Natural killer cell (primary cell): ENCODE results near the gene SORBS1. TPM values are rescaled to one million over a fixed set of nuclear protein-coding genes. Genes with fewer than 3 reads are reported as not detected.

Experiments
- ATAC-seq, 3 donors: fragments of 150-1000 bp in 2 of 3; fragments of 200-7000 bp in 1 of 3; cut with Tn5 transposase; 1 replicate in 1 of 3; 2 replicates in 2 of 3; pipeline ENCODE4 v1.10.0; 2021; ENCODE audit warnings: mild to moderate bottlenecking in 2 of 3, moderate library complexity in 2 of 3
- DNase-seq, 2 donors: peaks; one replicate each; pipeline versions ENCODE4 v3.0.0 to v3.0.0-alpha.2; 2013 to 2021; ENCODE audit warnings: mixed read lengths in 1 of 2
- H3K27ac ChIP-seq: one replicate; pipeline ENCODE4 v1.5.1; 2013; ENCODE audit warnings: mild to moderate bottlenecking, low read length
- H3K27me3 ChIP-seq: one replicate; pipeline ENCODE4 v1.6.1; 2013; ENCODE audit warnings: low read length; ENCODE audit not compliant: control insufficient read depth, insufficient read depth
- H3K36me3 ChIP-seq: one replicate; pipeline ENCODE4 v1.6.1; 2013; ENCODE audit warnings: low read length; ENCODE audit not compliant: control insufficient read depth, insufficient read depth
- H3K4me1 ChIP-seq: one replicate; pipeline ENCODE4 v1.6.1; 2013; ENCODE audit warnings: low read length; ENCODE audit not compliant: control insufficient read depth, insufficient read depth
- H3K4me3 ChIP-seq: one replicate; pipeline ENCODE4 v1.5.1; 2013; ENCODE audit warnings: low read length
- H3K9me3 ChIP-seq: one replicate; pipeline ENCODE4 v1.6.1; 2013; ENCODE audit warnings: low read length; ENCODE audit not compliant: control insufficient read depth, insufficient read depth
- H3K27ac Mint-ChIP-seq, 2 donors: one replicate each; pipeline ENCODE4 v1.8.0; 2022; ENCODE audit warnings: mild to moderate bottlenecking in 2 of 2, mixed read lengths in 2 of 2, moderate library complexity in 1 of 2
- H3K27me3 Mint-ChIP-seq, 2 donors: one replicate each; pipeline ENCODE4 v1.8.0; 2022; ENCODE audit warnings: low read depth in 2 of 2, mixed read lengths in 2 of 2
- H3K36me3 Mint-ChIP-seq: one replicate; pipeline ENCODE4 v1.8.0; 2022; ENCODE audit warnings: mixed read lengths
- H3K4me1 Mint-ChIP-seq, 2 donors: one replicate each; pipeline ENCODE4 v1.8.0; 2022; ENCODE audit warnings: mixed read lengths in 2 of 2
- H3K4me3 Mint-ChIP-seq: one replicate; pipeline ENCODE4 v1.8.0; 2022; ENCODE audit warnings: mild to moderate bottlenecking, moderate library complexity, mixed read lengths
- H3K9me3 Mint-ChIP-seq, 2 donors: one replicate each; pipeline ENCODE4 v1.8.0; 2022; ENCODE audit warnings: mixed read lengths in 2 of 2
- CTCF ChIP-seq: fragments of 200-600 bp; IDR thresholded peaks from one replicate; pipeline ENCODE4 v1.8.0; 2022; ENCODE audit warnings: antibody characterized with exemption
- WGBS: methylation state at CpG from one replicate; pipeline ENCODE4 v1.1.7; 2013; ENCODE audit warnings: missing lambda C conversion rate; ENCODE audit not compliant: insufficient coverage; 5-methylcytosine and 5-hydroxymethylcytosine counted together
- intact Hi-C: fragments of 100-400 bp; cut with micrococcal nuclease; formaldehyde crosslinking; loops from one replicate; pipeline ENCODE4 v1.14.2; 2022
- total RNA-seq, 4 donors: library from RNA; stranded (reverse); fragments of 120-200 nt in 1 of 4; gene quantifications; one replicate each; pipeline versions ENCODE4 v1.2.3 to v1.2.4, GENCODE V29; 2013 to 2022

The SORBS1 gene
- total RNA-seq, 3 donors from 2014 or later (not counting 1 experiment from before 2014, with no cell fraction given): 2.4 to 5.4 (median 2.8) TPM

GRCh38 chr10:95478185-95478584 lies 83.0 kb downstream of the SORBS1 start:
- TF ChIP-seq CTCF: no peak
- no peak for ATAC-seq
- intact Hi-C loops: no loop called here
- no peak for DNase-seq
- Mint-ChIP-seq H3K36me3 (no peaks in the 10 kb centered on the region), H3K27ac (no peak overlapping the region), H3K9me3 (no peaks in the 10 kb centered on the region), H3K27me3 (peaks cover 0 to 2% of the 10 kb centered on the region in 2 donors), H3K4me3 (no peak overlapping the region), H3K4me1 (no peaks in the 10 kb centered on the region)
- Histone ChIP-seq H3K27me3 (no peaks in the 10 kb centered on the region), H3K36me3 (no peaks in the 10 kb centered on the region), H3K27ac (no peak overlapping the region), H3K4me1 (no peaks in the 10 kb centered on the region), H3K9me3 (no peaks in the 10 kb centered on the region), H3K4me3 (no peak overlapping the region)
- WGBS: 100% methylated on average over 1 of the region's 1 CpG

GRCh38 chr10:95477175-95477520 lies 84.0 kb downstream of the SORBS1 start:
- Histone ChIP-seq H3K27me3 (no peaks in the 10 kb centered on the region), H3K9me3 (no peaks in the 10 kb centered on the region), H3K36me3 (no peaks in the 10 kb centered on the region), H3K4me3 (no peak overlapping the region), H3K27ac (no peak overlapping the region), H3K4me1 (no peaks in the 10 kb centered on the region)
- peaks cover 0 to 2% of the 10 kb centered on the region in 2 donors for H3K27me3 Mint-ChIP-seq
- H3K36me3 Mint-ChIP-seq: no peaks in the 10 kb centered on the region
- no peak overlapping the region for H3K4me3 Mint-ChIP-seq
- intact Hi-C loops: no loop called here
- 65% methylated on average over 2 of the region's 2 CpGs for WGBS
- ATAC-seq (no peak), DNase-seq (no peak)
- no peak overlapping the region for H3K27ac Mint-ChIP-seq
- TF ChIP-seq CTCF: no peak
- H3K4me1 Mint-ChIP-seq: no peaks in the 10 kb centered on the region
- H3K9me3 Mint-ChIP-seq: no peaks in the 10 kb centered on the region

GRCh38 chr10:95476469-95477174 lies 84.5 kb downstream of the SORBS1 start:
- H3K9me3 ChIP-seq: no peaks in the 10 kb centered on the region
- Mint-ChIP-seq H3K27me3 (peaks cover 0 to 2% of the 10 kb centered on the region in 2 donors), H3K4me1 (no peaks in the 10 kb centered on the region), H3K27ac (no peak overlapping the region), H3K36me3 (no peaks in the 10 kb centered on the region), H3K9me3 (no peaks in the 10 kb centered on the region), H3K4me3 (no peak overlapping the region)
- H3K4me3 ChIP-seq: no peak overlapping the region
- ATAC-seq (no peak), DNase-seq (no peak)
- H3K27me3 ChIP-seq: no peaks in the 10 kb centered on the region
- H3K4me1 ChIP-seq: no peaks in the 10 kb centered on the region
- TF ChIP-seq CTCF: no peak
- no peak overlapping the region for H3K27ac ChIP-seq
- intact Hi-C loops: no loop called here
- H3K36me3 ChIP-seq: no peaks in the 10 kb centered on the region
- 87% methylated on average over 4 of the region's 5 CpGs for WGBS
